Measurements from ENCODE around the gene GNG14.
A peak's percentile ranks its signal among the peaks of the same experiment; 100 is the strongest.
"Not testable (repeated sequence)": the region's sequence is repeated elsewhere in the genome, so short reads cannot be mapped to it uniquely, and the experiment has no call there.

GNG14 gene

DNA sequence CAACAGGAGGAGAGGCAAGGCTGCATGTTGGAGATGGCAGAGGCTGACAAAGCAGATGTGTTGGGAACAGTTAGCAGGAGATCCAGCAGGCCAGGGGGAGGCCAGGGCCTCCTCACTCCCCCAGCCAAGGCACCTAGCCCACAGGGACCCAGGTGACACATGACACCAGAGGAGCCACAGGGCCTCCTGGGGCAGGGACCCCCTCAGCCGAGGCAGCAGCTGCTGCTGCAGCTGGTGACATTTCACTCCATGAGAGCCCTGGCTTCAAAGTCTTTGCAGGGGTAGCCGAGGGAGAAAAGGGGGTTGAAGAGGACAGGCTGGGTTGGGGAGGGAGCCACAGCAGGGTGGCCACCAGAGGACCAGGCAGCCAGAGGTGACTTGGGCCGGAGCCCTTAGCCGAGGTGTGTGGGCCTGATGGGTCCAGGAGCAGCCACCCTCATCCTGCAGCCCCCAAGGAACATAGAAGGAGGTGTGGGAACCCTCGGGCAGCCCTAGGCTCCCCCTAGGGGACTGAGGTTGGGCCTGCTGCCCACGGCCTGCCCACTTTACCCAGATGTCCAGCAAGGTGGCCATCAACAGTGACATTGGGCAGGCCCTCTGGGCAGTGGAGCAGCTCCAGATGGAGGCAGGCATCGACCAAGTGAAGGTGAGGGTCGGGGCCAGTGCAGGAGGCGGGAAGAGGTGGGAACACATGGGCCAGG, at the start of gene GNG14:
Gene GNG14, plus strand, starts transcription at position 503 of the 701 bp plus-strand sequence. Its CDS starts 51 bp downstream, at position 554.
- DNase-seq (ENCODE audit: low spot score), result no peak
- TF ChIP-seq, protein P1, sequence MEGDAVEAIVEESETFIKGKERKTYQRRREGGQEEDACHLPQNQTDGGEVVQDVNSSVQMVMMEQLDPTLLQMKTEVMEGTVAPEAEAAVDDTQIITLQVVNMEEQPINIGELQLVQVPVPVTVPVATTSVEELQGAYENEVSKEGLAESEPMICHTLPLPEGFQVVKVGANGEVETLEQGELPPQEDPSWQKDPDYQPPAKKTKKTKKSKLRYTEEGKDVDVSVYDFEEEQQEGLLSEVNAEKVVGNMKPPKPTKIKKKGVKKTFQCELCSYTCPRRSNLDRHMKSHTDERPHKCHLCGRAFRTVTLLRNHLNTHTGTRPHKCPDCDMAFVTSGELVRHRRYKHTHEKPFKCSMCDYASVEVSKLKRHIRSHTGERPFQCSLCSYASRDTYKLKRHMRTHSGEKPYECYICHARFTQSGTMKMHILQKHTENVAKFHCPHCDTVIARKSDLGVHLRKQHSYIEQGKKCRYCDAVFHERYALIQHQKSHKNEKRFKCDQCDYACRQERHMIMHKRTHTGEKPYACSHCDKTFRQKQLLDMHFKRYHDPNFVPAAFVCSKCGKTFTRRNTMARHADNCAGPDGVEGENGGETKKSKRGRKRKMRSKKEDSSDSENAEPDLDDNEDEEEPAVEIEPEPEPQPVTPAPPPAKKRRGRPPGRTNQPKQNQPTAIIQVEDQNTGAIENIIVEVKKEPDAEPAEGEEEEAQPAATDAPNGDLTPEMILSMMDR (IDR thresholded peaks at IDR 0.05; ENCODE audit: extremely low read depth, missing control alignments), result no peak

DNA sequence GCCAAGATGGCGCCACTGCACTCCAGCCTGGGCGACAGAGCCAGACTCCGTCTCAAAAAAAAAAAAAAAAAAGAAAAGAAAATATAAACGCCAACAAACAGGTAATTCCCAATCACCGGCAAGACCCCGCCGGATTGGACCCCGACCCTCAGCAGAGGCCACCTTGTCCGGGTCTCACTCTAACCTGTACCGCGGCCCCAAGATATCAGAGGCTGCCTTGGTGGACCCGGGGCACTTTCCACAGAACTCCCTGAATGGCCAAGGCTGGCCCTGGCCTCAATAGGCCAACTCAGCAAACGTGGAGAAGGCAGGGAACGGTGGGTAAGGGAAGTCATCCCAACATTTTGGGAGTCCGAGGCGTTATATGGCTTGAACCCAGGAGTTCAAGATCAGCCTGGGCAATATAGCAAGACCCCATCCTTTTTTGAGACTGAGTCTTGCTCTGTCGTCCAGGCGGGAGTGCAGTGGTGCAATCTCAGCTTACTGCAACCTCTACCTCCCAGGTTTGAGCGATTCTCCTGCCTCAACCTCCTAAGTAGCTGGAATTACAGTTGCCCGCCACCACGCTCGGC, 49.1 kb upstream of the GNG14 start:
- DNase-seq (ENCODE audit: low spot score), result no peak
- TF ChIP-seq, protein P1 (IDR thresholded peaks at IDR 0.05; ENCODE audit: extremely low read depth, missing control alignments), result no peak

DNA sequence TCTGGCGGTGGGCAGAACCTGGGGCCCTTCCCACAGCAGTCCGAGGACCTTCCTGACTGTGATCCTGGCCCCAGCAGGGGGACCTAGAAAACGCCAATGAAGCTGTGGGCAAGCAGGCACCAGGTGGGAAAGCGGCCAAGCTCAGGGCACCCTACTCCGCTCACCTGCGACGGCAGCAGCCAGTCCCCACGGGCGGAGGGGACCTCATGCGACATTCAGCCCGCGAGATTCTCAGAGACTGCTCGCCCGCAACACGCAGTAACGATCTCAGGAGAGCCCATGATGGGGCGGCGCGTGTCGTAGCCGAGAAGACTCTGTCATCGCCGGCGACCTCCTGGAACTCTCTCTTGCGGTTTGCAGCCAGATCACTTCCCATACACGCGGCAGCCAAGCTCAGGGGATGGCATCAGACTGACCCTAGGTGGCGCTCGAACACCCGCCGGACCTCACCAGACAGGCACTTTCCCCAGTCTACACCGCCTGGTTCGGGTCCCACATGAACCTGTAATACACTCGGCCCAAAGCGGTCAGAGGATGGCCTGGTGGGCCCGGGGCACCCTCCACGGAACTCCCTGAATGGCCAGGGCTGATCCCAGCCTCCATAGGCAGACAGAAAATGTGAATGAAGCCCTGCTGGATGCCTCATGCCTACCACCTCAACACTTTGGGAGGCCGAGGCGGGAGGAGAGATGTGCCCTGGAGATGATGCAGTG, 47.7 kb upstream of the GNG14 start:
- TF ChIP-seq, protein P1 (IDR thresholded peaks at IDR 0.05; ENCODE audit: extremely low read depth, missing control alignments), result peak; percentile 89
- peak; percentile 87 for DNase-seq (ENCODE audit: low spot score)

DNA sequence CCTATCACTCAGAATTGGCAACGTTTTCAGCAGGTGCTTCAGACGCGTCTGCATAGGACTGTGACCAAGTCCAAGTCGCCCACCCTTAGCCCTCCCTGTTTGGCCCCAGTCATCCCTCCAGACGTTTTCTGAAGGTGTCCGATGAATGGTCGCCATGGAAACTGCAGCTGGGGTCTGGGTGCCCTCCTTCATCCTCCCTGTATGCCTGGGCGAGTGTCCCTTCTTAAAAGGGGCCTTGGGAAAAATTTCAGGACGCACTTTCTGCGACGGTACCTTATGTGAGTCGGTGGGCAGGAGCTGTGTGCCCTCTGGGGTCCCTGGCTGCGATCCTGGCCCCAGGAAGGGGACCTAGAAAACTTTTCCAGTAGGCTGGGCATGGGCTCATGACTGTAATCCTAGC, 46.3 kb upstream of the GNG14 start:
- DNase-seq (ENCODE audit: low spot score), result no peak
- TF ChIP-seq, protein P1 (IDR thresholded peaks at IDR 0.05; ENCODE audit: extremely low read depth, missing control alignments), result no peak

DNA sequence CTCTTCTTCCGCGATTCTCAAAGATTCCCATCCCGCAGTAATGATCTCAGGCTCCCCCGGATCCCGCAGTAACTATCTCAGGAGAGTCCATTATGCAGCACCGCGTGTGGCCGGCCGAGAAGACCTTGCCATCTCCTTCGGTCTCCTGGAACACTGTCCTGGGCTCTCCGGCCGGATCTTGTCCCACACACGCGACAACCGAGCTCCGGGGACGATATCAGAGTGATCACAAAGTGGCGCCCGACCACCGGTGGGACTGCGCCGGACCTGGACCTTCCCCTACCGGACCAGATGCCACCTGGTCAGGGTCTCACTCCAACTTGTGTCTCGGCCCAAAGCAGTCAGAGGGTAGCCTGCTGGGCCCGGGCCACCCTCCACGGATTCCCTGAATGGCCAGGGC, 45.3 kb upstream of the GNG14 start:
- TF ChIP-seq, protein P1 (IDR thresholded peaks at IDR 0.05; ENCODE audit: extremely low read depth, missing control alignments), result no peak
- DNase-seq (ENCODE audit: low spot score), result no peak

DNA sequence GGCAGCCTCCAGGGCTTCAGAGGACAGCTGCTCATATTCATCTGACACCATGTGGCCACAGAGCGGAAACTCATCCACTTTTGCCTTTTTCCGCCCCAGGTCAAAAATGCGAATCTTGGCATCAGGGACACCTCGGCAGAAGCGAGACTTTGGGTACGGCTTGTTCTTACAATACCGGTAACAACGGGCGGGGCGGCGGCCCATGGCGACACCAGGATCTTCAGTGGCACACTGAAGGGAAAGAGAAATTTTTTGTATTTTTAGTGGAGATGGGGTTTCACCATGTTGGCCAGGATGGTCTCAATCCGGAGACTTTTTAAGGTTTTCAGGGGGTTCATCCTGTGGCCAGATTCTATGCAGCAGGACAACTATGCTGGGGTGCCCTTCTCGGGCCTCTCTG, 44.1 kb upstream of the GNG14 start:
- DNase-seq (ENCODE audit: low spot score), result not testable (repeated sequence)

DNA sequence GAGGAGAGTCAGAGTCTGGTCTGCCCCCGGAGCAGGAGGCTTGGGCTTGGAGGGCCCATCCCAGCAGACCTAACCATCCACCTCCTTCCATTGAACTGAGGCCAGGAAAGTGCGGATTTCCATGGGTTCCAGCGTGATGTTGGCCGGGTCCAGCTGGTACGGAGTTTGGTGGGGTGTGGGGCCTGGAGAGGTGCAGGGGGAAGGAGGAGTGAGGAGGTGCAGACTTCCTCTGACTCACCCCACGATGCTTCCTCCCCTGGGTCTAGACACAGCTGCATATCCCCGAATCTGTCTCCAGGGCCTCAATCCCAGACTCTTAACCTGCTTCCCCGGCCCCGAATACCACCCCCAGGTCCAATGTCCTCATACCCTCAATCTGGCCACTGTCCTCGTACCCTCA, 41.2 kb upstream of the GNG14 start:
- DNase-seq (ENCODE audit: low spot score), result no peak
- TF ChIP-seq, protein P1 (IDR thresholded peaks at IDR 0.05; ENCODE audit: extremely low read depth, missing control alignments), result no peak

Measured in GM20000 (cell line).